GM21515 (cell line): ENCODE data around the gene IL18R1.
"Not testable (repeated sequence)": the region's sequence is repeated elsewhere in the genome, so short reads cannot be mapped to it uniquely, and the experiment has no call there.

Experiments used
- ATAC-seq: cut with Tn5 transposase; IDR thresholded peaks from one replicate; pipeline ENCODE4 v1.9.1; 2021; ENCODE audit not compliant: unreplicated experiment

IL18R1 gene, protein sequence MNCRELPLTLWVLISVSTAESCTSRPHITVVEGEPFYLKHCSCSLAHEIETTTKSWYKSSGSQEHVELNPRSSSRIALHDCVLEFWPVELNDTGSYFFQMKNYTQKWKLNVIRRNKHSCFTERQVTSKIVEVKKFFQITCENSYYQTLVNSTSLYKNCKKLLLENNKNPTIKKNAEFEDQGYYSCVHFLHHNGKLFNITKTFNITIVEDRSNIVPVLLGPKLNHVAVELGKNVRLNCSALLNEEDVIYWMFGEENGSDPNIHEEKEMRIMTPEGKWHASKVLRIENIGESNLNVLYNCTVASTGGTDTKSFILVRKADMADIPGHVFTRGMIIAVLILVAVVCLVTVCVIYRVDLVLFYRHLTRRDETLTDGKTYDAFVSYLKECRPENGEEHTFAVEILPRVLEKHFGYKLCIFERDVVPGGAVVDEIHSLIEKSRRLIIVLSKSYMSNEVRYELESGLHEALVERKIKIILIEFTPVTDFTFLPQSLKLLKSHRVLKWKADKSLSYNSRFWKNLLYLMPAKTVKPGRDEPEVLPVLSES

DNA sequence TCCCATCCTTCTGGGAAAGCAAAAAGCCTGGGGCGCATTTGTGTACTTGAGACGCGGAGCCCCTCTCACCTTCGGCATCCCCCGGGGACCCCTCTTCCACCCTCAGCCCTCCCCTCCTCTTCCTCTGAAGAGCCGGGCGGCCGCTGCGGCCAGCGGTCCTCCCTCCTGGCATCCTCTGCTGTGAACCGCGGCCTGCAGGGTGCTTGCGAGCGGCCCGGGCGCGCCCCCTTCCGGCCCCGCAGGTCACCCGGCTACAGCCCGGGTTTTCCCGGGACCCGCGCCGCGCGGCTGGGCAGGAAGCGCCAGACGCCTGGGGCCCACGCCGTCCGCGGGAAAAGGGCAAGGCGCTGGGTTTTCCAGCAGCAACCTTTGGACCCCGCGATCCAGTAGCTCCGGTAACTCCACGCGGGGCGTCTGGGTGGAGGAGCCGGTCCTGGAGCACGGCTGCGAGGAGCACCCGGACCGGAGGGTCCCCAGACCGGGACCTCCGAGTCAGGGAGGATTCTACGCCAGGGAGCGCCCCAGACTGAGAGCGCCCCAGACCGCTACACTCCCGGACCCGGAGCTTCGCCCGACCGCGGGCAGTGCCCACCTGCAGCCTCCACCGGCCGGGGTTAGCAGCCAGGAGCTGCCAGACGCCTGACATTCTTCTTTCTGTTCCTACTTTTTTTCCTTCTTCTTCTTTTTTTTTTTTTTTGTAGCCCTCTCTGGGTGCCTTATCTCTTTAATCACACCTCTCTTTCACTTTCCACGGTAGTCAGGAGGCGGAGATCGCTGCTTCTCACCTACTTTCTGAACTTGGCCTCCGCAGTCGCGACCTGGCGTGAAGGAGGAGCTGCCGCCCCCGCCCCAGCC, at the start of gene IL18R1:
Gene IL18R1 (plus strand): TSS at position 271 of the 855 bp plus-strand sequence. CDS start 6,865 bp downstream, outside the sequence.
- peak; percentile 91 for ATAC-seq

DNA sequence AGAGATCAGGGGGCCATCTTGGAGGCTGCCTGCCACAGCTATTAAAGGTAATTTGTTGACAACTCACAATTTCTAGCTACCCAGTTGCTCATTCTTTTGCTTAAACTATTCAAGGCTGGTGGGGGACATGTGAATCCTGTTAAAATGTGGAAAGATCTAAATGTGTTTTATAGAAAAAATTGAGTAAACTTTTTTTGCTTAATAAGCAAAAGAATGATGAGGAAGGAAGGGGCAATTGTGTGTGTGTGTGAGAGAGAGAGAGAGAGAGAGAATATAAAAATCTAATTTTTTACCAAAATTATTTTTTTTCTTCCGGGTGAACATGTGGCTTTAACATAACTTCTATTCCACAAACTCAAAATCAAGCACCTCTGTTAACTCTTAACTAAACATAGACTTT, 49.5 kb upstream of the IL18R1 start:
- no peak for ATAC-seq

DNA sequence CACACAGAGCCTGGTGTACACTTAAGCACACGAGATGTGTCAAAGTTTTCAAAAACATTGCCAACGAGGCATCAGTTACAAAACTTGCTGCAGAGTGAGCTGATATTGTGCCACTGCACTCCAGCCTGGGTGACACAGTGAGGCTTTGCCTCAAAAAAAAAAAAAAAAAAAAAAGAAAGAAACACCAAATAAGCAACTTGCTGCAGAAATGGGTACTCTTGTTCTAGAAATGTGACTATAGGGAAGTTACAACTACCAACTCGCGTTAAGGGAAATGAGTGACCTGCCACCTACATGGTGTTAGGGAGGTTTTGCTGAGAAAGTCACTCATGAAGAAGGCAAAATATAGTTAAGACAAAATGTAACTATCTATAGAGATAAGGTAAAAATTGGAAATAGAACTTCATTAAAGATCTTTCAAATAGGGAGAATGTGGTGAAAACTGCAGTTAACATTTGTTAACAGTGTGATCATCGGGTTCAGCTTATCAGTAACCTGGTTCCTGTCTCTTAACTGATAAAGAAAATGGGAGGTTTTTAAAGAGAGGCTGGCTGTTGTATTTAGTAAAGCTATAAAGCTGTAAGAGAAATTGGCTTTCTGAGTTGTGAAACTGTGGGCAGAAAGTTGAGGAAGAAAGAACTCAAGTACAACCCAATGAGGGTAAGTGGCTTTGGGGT, 44.5 kb upstream of the IL18R1 start, which contains the start of gene IL1RL1:
Gene IL1RL1 (plus strand): TSS at position 600 of the 677 bp plus-strand sequence. CDS start 26,702 bp downstream, outside the sequence.
- no peak for ATAC-seq

DNA sequence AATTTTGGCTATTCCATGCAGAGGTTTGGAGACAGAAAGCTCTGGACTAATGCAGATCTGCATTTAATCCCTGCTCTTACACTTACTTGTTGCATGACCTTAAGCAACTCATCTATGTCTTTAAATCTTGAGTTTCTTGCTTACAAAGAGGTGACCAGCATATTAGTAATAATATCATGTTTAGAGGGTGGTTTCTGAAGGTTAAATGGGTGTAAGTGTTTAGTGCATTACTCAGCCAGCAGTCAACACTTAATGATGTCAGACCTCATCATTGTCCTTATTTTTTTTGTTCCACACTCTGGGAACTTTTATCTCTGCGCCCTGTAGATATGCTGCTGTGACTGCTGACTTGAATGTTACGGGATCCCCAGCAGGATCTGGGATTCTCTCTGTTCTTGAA, 42.6 kb upstream of the IL18R1 start:
- no peak for ATAC-seq

DNA sequence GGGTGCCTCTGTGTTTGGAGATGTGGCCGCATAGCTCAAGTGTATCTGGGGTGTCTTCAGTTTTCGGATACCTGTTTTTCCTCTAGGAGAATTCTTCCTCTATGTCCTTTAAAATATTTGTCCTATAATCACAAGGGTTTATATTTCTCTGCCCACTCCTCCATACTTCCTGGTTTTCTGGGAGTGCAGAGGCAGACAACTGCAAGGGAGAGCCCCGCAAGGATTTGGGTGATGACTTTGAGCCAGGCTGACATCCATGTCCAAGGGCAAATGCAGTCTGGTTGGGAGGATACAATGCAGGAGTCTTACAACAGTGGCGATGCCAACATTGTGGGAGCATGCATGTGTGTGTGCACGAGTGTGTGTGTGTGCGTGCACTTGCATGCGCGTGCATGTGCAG, 42.1 kb upstream of the IL18R1 start:
- ATAC-seq, result no peak

DNA sequence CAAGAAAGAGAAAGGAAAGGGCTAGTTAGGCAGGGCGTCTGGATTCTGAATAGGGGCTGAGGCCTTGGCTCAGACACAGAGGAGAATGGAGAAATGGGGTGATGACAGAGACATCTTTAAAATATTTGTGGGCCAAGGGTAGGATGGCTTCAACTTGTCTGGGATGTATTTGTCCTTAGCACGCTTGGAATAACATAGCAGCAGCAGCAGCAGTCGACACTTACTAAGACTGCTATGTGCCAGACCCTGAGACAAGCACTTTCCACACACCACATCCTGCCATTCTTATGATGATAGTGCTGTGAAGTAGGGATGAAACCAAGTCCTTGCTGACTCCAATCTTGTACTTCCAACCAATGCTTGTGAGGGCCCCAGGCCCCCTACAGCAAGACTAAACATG, 41.6 kb upstream of the IL18R1 start:
- ATAC-seq, result no peak

DNA sequence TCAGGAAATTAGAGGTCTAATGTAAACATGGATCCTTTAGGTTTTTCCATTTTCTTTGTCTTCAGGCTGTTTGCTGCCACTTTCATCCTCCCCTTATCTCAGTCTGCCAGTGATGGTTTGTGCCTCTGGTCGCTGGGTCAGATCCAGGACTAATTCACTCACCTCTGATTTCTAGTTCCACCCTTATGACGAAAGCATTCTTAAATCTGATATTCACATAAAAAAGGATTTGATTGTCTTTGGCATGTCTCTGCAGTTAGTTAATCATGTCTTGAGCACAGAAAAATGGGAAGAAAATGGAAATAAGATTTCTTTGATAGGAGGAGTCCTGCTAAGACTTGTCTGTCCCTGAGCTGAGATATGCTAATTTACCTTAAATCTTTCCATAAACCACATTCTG, 39.7 kb upstream of the IL18R1 start:
- no peak for ATAC-seq

DNA sequence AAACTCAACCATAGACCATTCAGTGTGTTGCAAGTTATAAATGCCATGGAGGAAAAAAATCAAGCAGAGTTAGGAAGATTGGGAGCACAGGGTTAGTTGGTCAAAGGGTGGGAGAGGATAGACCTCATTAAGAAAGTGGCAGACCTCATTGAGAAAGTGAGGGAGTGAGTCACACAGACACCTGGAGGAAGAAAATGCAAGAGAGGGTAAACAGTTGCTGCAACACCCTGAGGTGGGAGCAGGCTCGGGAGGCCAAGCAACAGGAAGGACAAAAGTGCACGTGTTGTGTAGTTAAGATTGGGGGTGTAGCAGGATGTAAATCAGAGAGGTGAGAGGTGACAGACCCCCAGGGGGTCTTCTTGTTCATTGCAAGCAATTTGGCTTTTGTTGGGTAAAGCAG, 37.9 kb upstream of the IL18R1 start:
- ATAC-seq, result no peak

DNA sequence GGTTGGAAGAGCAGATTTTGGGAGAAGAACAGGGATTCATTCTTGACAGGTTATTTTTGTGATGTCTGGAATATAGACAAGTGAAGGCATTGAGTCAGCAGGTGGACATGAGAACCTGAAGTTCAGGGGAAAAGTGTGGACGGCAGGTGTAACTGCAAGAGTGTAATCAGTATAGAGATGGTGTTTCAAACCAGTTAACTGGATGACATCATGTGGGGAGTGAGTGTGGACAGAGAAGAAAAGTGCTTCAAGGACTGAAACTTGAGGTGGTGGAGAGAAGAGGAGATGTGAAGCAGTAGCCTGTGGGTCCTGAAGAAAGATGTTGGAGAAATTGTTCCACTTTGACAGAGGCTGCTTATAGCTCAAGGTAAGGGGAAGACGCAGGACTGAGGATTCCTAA, 37.2 kb upstream of the IL18R1 start:
- no peak for ATAC-seq

DNA sequence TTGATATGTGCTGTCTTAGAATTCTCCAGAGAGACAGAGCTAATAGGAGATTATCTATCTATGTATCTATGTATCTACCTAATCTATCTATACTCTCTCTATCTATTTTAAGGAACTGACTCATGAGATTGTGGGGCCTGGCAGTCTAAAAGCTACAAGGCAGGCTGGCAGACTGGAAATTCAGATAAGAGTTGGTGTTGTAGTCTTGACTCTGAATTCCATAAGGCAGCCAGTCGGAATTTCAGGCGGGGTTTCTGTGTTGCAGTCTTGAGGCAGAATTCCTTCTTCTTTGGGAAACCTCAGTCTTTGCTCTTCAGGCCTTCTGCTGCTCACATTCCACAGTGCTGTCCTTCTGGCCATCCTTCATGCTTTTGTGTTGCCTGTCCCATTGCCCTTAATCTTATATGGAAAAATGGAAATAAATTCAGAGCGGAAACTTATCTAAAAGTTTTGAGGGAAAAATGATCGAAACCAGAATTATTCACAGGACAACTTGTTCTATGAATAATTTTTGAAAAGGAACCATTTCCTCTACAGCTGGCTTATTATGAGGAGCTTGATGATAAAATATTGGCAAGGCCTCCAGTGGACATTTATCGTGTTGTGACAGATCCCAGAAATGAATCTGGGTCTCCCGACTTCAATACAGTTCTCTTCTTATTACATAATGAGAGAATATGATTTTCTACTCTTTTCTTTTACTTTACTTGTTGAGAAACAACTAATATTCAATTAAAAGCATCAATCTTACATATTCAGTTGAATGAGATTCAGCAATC, 33.5 kb upstream of the IL18R1 start:
- no peak for ATAC-seq

DNA sequence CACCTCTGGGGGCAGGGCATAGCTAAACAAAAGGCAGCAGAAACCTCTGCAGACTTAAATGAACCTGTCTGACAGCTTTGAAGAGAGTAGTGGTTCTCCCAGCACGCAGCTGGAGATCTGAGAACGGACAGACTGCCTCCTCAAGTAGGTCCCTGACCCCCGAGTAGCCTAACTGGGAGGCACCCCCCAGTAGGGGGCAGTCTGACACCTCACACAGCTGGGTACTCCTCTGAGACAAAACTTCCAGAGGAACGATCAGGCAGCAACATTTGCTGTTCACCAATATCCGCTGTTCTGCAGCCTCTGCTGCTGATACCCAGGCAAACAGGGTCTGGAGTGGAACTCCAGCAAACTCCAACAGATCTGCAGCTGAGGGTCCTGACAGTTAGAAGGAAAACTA, 30.7 kb upstream of the IL18R1 start:
- not testable (repeated sequence) for ATAC-seq

DNA sequence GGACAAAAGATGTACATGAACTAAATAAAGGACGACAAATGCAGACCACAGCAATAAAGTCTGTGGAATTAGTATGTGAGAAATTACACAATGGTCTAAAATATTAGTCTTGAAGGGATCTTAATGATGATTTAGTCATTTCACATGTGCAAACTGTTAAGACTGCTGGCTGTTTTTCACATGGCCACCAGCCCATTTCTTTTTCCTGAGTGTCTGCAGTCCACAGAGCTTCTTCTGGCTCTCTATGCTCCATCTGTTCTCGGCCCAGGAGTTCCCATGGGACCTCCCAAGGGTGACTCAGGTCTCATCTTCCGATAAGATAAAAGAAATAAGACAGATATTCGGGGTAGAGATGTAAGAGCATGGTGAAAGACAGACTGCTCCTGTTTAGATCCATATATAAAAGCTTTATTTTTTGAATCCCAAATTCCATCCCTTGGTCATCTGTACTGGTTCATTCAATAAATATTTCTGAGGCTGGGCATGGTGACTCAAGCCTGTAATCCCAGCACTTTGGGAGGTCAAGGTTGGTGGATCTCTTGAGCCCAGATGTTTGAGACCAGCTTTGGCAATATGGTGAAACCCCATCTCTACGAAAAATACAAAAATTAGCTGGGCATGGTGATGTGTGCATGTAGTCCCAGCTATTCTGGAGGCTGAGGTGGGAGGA, 24.1 kb upstream of the IL18R1 start:
- no peak for ATAC-seq

DNA sequence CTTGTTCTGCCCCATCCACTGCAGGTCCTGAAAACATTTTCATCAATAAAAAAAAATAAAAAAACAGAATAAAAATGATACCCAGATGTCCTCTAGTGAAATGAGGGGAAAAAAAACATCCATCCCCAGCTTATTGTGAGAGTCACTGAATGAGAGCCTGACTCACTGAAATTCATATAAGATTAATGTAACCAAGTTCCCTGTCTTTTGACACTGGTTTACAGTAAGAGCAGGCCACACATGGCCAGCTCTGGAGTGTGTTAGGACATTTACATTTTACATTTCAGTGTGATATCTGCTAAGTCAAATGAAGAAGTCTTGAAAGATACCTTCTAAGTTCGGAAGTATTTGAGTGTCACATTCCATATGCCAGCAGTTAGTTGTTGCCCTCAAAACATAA, 21.1 kb upstream of the IL18R1 start:
- no peak for ATAC-seq

DNA sequence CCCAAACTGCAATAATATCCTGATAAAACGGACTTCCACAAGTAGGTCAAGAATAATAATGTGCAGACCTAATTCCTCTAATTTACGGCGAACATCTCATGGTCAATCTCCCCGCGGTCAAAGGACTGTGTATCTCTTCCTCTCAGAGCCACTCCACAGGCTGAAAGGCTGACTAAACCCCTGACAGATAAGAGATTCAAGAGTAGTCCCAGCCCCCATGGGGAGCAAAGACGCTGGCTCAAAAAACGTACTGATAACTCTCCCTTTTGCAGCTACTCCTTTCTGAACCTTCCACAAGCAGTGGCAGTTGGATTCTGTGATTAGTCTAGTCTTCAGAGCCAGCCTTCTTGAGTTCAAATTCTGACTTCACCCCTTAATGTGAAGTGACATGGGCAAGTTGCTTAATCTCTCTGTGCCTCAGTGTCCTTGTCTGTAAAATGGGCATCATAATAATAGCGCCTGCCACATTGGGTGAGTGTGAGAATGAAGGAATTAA, 19.7 kb upstream of the IL18R1 start:
- no peak for ATAC-seq

DNA sequence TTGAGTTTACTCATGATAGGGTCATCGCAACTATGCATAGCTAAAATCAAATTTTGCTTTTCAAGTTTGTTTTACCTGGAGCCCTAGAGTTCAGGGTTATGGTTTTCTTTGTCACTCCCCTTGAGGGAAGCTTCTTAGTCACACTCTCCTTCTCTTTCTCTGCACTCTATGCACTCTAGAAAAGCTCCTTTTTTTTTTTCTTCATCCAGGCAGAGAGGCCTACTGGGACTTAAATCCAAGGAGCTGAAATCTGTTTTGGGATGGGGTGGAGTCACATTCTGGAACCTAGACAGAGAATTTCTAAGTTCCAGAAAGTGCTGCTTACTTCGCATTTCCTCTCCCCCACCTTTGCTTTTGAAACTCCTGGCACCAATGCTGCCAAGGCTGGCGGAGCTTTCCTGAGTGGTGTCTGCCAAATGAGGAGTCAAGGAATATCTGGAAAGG, 19.1 kb upstream of the IL18R1 start:
- no peak for ATAC-seq

DNA sequence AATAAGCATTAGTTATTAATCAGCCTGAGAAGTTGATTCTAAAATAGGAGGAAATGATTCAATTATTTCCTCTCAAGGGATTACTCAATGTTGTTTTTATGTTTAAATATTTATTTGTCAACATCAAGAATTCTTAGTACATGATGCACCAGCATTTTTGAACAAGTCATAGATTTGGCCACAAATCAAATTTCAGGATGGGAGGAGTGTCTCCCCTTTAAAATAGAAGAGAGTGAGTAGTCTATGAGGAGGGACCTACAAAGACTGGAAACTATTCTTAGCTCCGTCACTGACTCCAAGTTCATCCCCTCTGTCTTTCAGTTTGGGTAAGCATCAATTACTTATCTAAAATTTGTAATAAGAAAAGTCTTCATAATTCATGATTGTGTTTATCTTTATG, 18.6 kb upstream of the IL18R1 start:
- no peak for ATAC-seq

DNA sequence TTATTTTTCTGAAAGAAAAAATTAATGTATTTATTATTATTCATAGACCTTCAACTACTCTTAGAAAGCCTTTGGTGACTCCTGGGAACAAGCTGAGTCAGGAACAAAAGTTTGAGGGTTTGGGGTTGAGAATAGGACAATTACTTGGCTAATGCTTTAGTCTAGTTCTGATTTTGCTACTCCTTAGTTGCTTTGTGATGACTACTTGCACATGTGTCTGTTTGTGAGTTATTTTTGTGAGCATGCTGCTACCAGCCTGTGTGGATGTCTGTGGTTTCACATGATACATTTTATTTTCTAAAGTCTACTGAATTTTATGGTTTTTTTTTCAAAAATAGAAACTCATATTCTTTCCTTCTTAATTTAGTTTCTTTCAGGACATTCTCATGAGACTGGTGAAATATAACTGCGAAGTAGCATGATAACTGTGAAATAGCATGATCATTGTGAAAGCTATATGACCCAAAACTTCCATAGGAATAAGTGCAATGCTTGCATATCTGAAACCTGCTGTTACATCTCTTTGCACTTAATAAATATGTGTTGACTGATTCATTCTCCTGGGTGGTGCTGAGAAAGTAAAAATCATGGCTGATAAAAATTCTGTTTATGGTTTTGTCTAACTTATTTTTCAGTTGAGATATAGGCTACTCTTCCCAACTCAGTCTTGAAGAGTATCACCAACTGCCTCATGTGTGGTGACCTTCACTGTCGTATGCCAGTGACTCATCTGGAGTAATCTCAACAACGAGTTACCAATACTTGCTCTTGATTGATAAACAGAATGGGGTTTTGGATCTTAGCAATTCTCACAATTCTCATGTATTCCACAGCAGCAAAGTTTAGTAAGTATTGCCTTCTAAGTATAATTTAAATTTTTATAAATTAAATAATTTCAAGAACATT, 17.9 kb upstream of the IL18R1 start:
- ATAC-seq, result no peak

DNA sequence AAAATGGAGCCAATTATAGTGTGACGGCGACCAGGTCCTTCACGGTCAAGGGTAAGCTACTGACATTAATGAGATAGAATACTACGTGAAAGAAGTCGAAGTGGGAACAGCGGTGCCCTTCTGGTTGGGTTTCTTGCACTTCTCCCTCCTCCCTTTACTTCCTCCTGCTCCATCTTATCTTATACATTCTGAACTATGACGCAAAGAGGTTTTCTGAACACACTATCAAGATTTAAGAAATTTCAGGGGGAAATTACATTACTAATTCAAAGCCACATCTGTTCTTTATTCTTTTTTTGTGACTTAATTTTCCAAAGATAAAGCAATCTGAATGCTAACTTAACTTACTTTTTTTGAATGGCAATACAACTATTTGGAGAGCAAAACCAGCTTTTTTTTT, 14.8 kb upstream of the IL18R1 start:
- no peak for ATAC-seq

DNA sequence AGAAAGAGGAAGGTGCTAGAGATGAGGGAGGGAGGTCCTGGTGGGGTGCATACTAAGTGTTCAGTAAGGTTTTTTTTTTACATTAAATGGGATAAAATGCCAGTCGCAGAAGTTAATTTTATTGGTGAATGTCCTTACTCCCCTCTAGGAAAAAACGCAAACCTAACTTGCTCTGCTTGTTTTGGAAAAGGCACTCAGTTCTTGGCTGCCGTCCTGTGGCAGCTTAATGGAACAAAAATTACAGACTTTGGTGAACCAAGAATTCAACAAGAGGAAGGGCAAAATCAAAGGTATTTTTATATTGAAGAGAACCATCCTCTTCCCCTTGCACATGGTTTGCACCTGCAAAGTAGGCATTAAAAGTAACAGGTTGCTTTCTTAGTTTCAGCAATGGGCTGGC, 12.7 kb upstream of the IL18R1 start:
- no peak for ATAC-seq
